HL-60 (cell line): ENCODE data around the gene KDM2B.

ENCODE experiments used
- CTCF ChIP-seq: IDR thresholded peaks from one replicate; pipeline ENCODE4 v1.5.1; 2011; ENCODE audit warnings: low read length, control low read depth, inconsistent platforms; ENCODE audit not compliant: insufficient read depth
- GABPA ChIP-seq: IDR thresholded peaks from 2 replicates; pipeline ENCODE4 v1.6.1; 2012; ENCODE audit warnings: low read depth
- POLR2AphosphoS5 ChIP-seq: IDR thresholded peaks from 2 replicates; pipeline ENCODE4 v1.6.1; 2012; ENCODE audit warnings: low read depth
- SPI1 ChIP-seq: IDR thresholded peaks from 2 replicates; pipeline ENCODE4 v1.6.1; 2012; ENCODE audit warnings: low read depth, mild to moderate bottlenecking, borderline replicate concordance

GRCh38 chr12:121452340-121452984 is 128.4 kb downstream of the KDM2B start:
- TF ChIP-seq CTCF (no peak), GABPA (no peak), POLR2AphosphoS5 (no peak), SPI1 (no peak)
